WTC11 (cell line): ENCODE measurements around the gene ALOXE3.

Experiments used
- ATF3 ChIP-seq: sonication (generic); formaldehyde crosslinking; conservative IDR thresholded peaks from 2 replicates; pipeline ENCODE4 v1.8.1; 2022; ENCODE audit warnings: mild to moderate bottlenecking, missing genetic modification reagents
- CBFB ChIP-seq: sonication (generic); formaldehyde crosslinking; IDR thresholded peaks from 2 replicates; pipeline ENCODE4 v1.8.1; 2022; ENCODE audit warnings: mild to moderate bottlenecking, low read depth, missing genetic modification reagents
- CREM ChIP-seq: sonication (generic); formaldehyde crosslinking; IDR thresholded peaks from 2 replicates; pipeline ENCODE4 v1.8.1; 2022; ENCODE audit warnings: mild to moderate bottlenecking, missing genetic modification reagents, moderate library complexity
- CTCF ChIP-seq: fragments of 200-600 bp; IDR thresholded peaks from 2 replicates; pipeline ENCODE4 v1.8.0; 2022; ENCODE audit warnings: antibody characterized with exemption
- E2F1 ChIP-seq: sonication (generic); formaldehyde crosslinking; IDR thresholded peaks from 2 replicates; pipeline ENCODE4 v1.8.0; 2022; ENCODE audit warnings: mild to moderate bottlenecking, missing genetic modification reagents
- E2F4 ChIP-seq: sonication (generic); formaldehyde crosslinking; IDR thresholded peaks from 2 replicates; pipeline ENCODE4 v1.8.1; 2022; ENCODE audit warnings: low read depth, mild to moderate bottlenecking, moderate library complexity, missing genetic modification reagents, borderline replicate concordance
- FOXK1 ChIP-seq: sonication (generic); formaldehyde crosslinking; IDR thresholded peaks from 2 replicates; pipeline ENCODE4 v1.8.0; 2022; ENCODE audit warnings: mild to moderate bottlenecking, moderate library complexity, missing genetic modification reagents
- GABPB1 ChIP-seq: sonication (generic); formaldehyde crosslinking; IDR thresholded peaks from 2 replicates; pipeline ENCODE4 v1.8.1; 2023; ENCODE audit warnings: mild to moderate bottlenecking, missing genetic modification reagents
- GTF2I ChIP-seq: fragments of 250-450 bp; sonication (Bioruptor Pico); conservative IDR thresholded peaks from 2 replicates; pipeline ENCODE4 v1.4.0; 2021; ENCODE audit warnings: mild to moderate bottlenecking
- MYBL2 ChIP-seq: sonication (generic); formaldehyde crosslinking; IDR thresholded peaks from 2 replicates; pipeline ENCODE4 v1.8.1; 2023; ENCODE audit warnings: mild to moderate bottlenecking, moderate library complexity, missing genetic modification reagents
- SMAD4 ChIP-seq: sonication (generic); formaldehyde crosslinking; IDR thresholded peaks from 2 replicates; pipeline ENCODE4 v1.8.0; 2022; ENCODE audit warnings: mild to moderate bottlenecking, missing genetic modification reagents
- USF1 ChIP-seq: sonication (generic); formaldehyde crosslinking; IDR thresholded peaks from 2 replicates; pipeline ENCODE4 v1.8.0; 2022; ENCODE audit warnings: mild to moderate bottlenecking, missing genetic modification reagents
- USF2 ChIP-seq: sonication (generic); formaldehyde crosslinking; IDR thresholded peaks from 2 replicates; pipeline ENCODE4 v1.8.1; 2023; ENCODE audit warnings: mild to moderate bottlenecking, missing genetic modification reagents, moderate library complexity

- TF ChIP-seq USF1 (no peak), CTCF (no peak), GABPB1 (CRISPR knock-in tag) (no peak), CBFB (CRISPR knock-in tag) (no peak), CREM (CRISPR knock-in tag) (no peak), E2F4 (no peak), USF2 (CRISPR knock-in tag) (no peak), E2F1 (CRISPR knock-in tag) (no peak), FOXK1 (CRISPR knock-in tag) (no peak), SMAD4 (no peak), GTF2I (CRISPR knock-in tag) (no peak), MYBL2 (no peak), ATF3 (CRISPR knock-in tag) (no peak)
Observed at GRCh38 chr17:8122924-8123694, 4.8 kb upstream of the ALOXE3 start.
